Measurements from ENCODE around the gene CDC37.
"Not testable (repeated sequence)": the region's sequence is repeated elsewhere in the genome, so short reads cannot be mapped to it uniquely, and the experiment has no call there.

The CDC37 gene

GRCh38 chr19:10416380-10417257, 13.3 kb upstream of the CDC37 start:
- TF ChIP-seq ZNF274 (IDR thresholded peaks at IDR 0.05; ENCODE audit: low read depth, low read length): no peak
- H3K4me3 ChIP-seq (ENCODE audit: low read length): peak overlapping the region; percentile 54; the same call in 1 of the 2 replicates

- H3K4me3 ChIP-seq (ENCODE audit: low read length): peak overlapping the region; percentile 54; the same call in 1 of the 2 replicates
- TF ChIP-seq ZNF274 (IDR thresholded peaks at IDR 0.05; ENCODE audit: low read depth, low read length): no peak
Measured at GRCh38 chr19:10416083-10416379, 12.7 kb upstream of the CDC37 start.

DNA sequence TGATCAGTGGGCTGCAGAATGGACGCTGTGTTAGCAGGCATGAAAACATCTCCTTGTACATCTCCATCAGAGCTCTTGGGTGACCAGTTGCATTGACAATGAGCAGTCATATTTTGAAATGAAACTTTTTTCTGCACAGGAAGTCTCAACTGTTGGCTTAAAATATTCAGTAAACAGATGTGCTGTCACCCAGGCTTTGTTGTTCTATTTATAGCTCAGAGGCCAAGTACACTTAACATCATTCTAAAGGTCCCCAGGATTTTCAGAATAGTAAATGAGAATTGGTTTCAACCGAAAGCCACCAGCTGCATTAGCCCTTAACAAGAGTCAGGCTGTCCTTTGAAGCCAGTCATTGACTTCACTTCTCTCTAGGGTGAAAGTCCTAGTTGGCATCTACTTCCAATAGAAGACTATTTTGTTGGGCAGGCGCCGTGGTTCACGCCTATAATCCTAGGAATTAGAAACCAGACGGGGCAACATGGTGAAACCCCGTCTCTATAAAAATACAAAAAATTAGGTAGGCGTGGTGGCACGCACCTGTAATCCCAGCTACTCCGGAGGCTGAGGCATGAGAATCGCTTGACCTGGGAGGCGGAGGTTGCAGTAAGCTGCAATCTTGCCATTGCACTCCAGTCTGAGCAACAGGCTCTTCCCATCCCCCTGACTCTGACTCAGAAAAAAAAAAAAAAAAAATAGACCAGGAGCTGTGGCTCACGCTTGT, 9.1 kb upstream of the CDC37 start:
- peak overlapping the region; percentile 33; the same call in 1 of the 2 replicates for H3K4me3 ChIP-seq (ENCODE audit: low read length)
- no peak for TF ChIP-seq ZNF274 (IDR thresholded peaks at IDR 0.05; ENCODE audit: low read depth, low read length)

DNA sequence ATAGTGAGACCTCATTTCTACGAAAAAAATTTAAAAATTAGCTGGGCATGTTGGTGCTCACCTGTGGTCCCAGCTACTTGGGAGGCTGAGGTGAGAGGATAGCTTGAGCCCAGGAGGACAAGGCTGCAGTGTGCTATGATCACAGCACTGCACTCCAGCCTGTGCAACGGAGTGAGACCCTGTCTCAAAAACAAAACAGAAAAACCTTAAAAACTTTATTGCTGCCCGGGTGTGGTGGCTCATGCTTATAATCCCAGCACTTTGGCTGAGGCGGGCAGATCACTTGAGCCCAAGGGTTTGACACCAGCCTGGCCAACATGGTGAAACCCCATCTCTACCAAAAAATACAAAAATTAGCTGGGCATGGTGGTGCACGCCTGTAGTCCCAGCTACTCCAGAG, 7.9 kb upstream of the CDC37 start:
- H3K4me3 ChIP-seq (ENCODE audit: low read length): not testable (repeated sequence)

GRCh38 chr19:10408511-10409283, 5.4 kb upstream of the CDC37 start:
- TF ChIP-seq ZNF274 (IDR thresholded peaks at IDR 0.05; ENCODE audit: low read depth, low read length): no peak
- H3K4me3 ChIP-seq (ENCODE audit: low read length): peak overlapping the region; percentile 11; the same call in 1 of the 2 replicates

- H3K4me3 ChIP-seq (ENCODE audit: low read length): no peak overlapping the region
- TF ChIP-seq ZNF274 (IDR thresholded peaks at IDR 0.05; ENCODE audit: low read depth, low read length): no peak
Measured at GRCh38 chr19:10407096-10407495, 3.8 kb upstream of the CDC37 start.

DNA sequence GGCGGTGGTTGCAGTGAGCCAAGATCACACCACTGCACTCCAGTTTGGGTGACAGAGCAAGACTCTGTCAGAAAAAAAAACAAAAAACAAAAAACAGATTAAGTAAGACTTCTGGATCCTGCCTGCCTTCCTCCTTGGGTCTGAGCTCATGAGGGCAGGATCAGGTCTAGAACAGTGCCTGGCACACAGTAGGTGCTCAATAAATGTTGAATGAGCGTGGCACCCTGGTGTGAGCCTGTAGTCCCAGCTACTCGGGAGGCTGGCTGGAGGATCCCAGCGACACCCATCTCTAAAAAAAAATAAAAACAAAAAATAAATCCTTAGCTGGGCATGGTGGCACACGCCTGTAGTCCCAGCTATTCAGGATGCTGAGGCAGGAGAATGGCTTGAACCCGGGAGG, 2.8 kb upstream of the CDC37 start:
- H3K4me3 ChIP-seq (ENCODE audit: low read length): no peak overlapping the region
- TF ChIP-seq ZNF274 (IDR thresholded peaks at IDR 0.05; ENCODE audit: low read depth, low read length): no peak

DNA sequence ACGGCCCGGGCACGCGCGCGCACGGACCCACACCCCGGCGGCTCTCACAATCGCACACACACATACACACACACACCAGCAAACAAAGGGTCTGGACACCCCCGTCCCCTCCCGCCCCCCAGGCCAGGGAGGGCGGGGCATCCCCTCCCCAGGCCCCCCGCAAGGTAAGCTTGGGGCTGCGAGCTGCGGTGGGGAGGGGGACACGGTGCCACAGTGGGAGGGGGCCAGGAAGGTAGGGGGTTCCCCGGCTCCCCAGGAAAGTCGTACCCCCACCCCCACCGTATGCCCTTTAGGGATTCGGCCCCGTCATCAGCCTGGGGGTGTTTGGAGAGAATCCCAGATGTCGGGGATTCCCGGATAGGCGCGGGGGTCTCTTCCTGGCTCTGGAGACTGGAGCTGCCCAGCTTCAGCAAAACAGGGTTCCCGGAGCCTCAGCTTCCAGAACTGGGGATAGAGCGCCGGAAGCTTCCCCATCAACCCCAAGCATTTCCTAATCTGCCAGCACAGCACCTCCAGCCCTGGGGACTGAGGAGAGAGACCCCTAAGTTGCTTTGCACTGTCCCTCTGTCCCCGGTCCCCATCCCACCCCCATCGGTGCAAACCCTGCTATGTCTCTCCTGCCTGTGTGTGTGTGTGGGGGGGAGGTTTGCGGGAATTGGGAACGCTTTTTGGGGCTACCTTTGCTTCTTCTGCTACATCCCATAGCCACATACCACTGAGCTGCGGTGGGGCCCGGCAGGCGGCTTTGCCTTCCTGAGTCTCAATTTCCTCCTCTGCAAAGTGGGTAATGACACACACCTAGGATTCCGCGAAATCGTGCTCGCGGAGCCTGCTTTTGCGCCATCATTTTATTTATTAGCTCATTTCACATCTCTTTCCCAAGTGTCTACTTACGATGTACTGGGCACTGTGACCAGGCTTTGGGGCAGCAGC, 1.8 kb upstream of the CDC37 start:
- no peak for TF ChIP-seq ZNF274 (IDR thresholded peaks at IDR 0.05; ENCODE audit: low read depth, low read length)
- peak overlapping the region; percentile 90; the same call in 1 of the 2 replicates for H3K4me3 ChIP-seq (ENCODE audit: low read length)

GRCh38 chr19:10402441-10403038, 802 bp downstream of the CDC37 start:
- no peak for TF ChIP-seq ZNF274 (IDR thresholded peaks at IDR 0.05; ENCODE audit: low read depth, low read length)
- peak overlapping the region; percentile 90 for H3K4me3 ChIP-seq (ENCODE audit: low read length)

GRCh38 chr19:10399878-10400277, 3.5 kb downstream of the CDC37 start:
- no peak for TF ChIP-seq ZNF274 (IDR thresholded peaks at IDR 0.05; ENCODE audit: low read depth, low read length)
- H3K4me3 ChIP-seq (ENCODE audit: low read length): no peak overlapping the region

- H3K4me3 ChIP-seq (ENCODE audit: low read length): not testable (repeated sequence)
Measured at GRCh38 chr19:10399340-10399739, 4.0 kb downstream of the CDC37 start.

DNA sequence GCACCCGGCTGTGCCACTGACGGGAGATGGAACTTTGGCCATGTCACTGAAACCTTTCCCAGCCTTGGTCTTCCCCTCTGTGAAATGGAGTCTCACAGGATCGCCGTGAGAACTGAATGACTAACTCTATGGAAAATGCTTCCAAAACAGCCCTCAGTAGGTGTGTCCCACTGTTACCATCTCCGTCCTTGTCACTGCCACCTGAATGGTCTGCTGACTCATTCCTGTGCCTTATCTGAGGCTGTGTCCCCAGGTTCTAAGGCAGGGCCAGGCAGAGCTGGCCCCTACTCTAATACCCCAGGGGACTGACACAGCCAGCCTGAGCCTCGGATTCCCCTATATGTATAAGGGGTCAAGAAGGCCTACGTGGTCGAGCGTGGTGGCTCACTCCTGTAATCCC, 4.5 kb downstream of the CDC37 start:
- no peak for TF ChIP-seq ZNF274 (IDR thresholded peaks at IDR 0.05; ENCODE audit: low read depth, low read length)

DNA sequence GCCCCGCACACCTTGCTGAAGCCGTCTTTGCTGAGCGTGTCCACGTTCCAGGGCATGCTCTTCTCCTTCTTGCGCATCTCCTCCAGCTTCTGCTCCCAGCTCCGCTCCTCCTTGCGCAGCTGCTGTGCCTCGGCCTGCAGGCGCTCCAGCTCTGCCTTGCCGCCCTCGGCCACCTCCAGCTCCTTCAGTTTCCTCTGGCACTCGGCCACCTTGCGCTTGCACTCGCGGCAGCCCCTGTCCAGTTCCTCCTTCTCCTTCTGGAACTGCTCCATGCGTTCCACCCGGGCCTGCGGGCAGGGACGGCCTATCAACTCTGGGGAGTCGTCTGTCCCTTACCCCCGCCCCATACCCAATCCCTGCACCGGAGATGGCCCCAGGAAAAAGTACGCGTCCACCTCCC, 7.4 kb downstream of the CDC37 start:
- no peak for TF ChIP-seq ZNF274 (IDR thresholded peaks at IDR 0.05; ENCODE audit: low read depth, low read length)
- H3K4me3 ChIP-seq (ENCODE audit: low read length): no peak overlapping the region

More for the DNA sequence above, 4.5 kb downstream of the CDC37 start:
- H3K4me3 ChIP-seq (ENCODE audit: low read length): no peak overlapping the region

Measured in GM08714 (cell line).